SK-N-SH treated with all-trans-retinoic acid at 6 μM for 48 hours (cell line): ENCODE results near the gene HNRNPCL2.
"Not testable (repeated sequence)": the region's sequence is repeated elsewhere in the genome, so short reads cannot be mapped to it uniquely, and the experiment has no call there.

Experiments
- ATAC-seq: fragments of 200-7000 bp; cut with Tn5 transposase; 3 replicates; pipeline ENCODE4 v1.9.1; 2020; ENCODE audit warnings: mild to moderate bottlenecking, moderate library complexity

Gene HNRNPCL2

GRCh38 chr1:13116754-13117153 lies at the start of gene HNRNPCL2:
HNRNPCL2 (minus strand) TSS chr1:13116854; CDS start chr1:13116400, 454 bp downstream.
- ATAC-seq: not testable (repeated sequence)

- not testable (repeated sequence) for ATAC-seq
These were observed 48.9 kb upstream of the HNRNPCL2 start, which contains the start of gene HNRNPCL4 for GRCh38 chr1:13165531-13165930. HNRNPCL4 (minus strand) TSS chr1:13165631; CDS start chr1:13165467, 164 bp downstream.

GRCh38 chr1:13155909-13156308 lies 39.3 kb upstream of the HNRNPCL2 start, which contains the start of gene PRAMEF26:
PRAMEF26 (minus strand) TSS chr1:13156009; CDS start chr1:13153095, 2,914 bp downstream.
- not testable (repeated sequence) for ATAC-seq

GRCh38 chr1:13070474-13070873 lies 46.2 kb downstream of the HNRNPCL2 start, which contains the start of gene PRAMEF25:
PRAMEF25 (plus strand) TSS chr1:13070774; CDS start chr1:13073694, 2,920 bp downstream.
- not testable (repeated sequence) for ATAC-seq
